GM15510 (cell line): ENCODE data around the gene NECTIN2.

Experiments used
- POLR2A ChIP-seq: IDR thresholded peaks from 3 replicates; pipeline ENCODE4 v1.6.1; 2011; ENCODE audit warnings: borderline replicate concordance; ENCODE audit not compliant: insufficient read length; ENCODE audit errors: extremely low read depth

Gene NECTIN2

GRCh38 chr19:44884566-44884965, 38.5 kb downstream of the NECTIN2 start:
- TF ChIP-seq POLR2A: no peak

GRCh38 chr19:44886141-44886540, 40.0 kb downstream of the NECTIN2 start:
- TF ChIP-seq POLR2A: no peak

DNA sequence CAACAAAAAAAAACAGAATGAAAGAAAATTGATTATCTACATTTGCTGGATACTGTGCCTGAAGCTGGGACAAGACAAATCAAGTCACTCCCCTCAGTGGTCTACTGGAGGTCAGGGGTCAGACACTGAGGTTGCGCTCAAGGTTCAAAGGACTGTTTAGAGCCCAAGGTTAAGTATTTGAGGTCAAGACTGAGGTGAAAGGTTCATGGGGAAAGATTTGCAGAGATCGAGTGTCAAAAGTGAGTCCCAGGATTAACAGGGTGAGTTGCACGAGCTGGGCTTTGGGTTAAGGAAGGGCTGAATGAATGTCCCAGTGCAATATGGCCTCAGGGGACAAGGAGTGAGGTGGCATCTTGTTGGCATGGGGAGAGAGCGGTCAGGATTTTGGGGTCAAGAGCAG, 41.6 kb downstream of the NECTIN2 start:
- no peak for TF ChIP-seq POLR2A

- TF ChIP-seq POLR2A: no peak
These were observed 43.8 kb downstream of the NECTIN2 start for GRCh38 chr19:44889830-44890365.

DNA sequence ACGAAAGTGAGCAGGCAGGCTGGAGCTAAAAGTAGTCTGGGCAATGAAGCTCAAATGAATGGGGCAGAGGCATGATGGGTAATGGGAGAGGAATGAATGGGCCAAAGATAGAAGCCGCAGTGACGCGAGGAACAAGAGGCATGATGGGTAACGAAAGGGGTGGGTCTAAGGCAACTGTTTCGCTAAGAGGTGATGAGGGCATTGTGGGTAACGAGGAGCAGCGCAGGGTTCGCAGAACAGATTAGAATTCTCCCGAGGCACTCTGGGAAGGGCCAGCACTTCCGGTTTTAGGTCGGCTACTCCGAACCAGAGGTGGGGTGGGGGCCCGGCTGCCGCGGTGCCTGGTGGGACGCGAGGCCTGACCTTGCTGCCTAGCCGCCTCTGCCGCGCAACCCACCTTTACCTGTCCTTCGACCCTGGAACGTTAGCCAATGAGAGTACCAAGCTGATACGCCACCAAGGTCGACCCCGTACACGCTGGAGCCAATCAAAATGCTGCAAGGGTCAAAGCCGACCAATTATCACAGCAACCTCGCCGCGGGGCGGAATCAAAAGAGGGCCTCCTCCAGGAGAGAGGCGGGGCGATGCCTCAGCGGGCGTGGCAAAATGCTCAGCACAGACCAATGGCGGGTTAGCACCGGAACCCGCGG, 44.4 kb downstream of the NECTIN2 start:
- TF ChIP-seq POLR2A: peak; percentile 56

DNA sequence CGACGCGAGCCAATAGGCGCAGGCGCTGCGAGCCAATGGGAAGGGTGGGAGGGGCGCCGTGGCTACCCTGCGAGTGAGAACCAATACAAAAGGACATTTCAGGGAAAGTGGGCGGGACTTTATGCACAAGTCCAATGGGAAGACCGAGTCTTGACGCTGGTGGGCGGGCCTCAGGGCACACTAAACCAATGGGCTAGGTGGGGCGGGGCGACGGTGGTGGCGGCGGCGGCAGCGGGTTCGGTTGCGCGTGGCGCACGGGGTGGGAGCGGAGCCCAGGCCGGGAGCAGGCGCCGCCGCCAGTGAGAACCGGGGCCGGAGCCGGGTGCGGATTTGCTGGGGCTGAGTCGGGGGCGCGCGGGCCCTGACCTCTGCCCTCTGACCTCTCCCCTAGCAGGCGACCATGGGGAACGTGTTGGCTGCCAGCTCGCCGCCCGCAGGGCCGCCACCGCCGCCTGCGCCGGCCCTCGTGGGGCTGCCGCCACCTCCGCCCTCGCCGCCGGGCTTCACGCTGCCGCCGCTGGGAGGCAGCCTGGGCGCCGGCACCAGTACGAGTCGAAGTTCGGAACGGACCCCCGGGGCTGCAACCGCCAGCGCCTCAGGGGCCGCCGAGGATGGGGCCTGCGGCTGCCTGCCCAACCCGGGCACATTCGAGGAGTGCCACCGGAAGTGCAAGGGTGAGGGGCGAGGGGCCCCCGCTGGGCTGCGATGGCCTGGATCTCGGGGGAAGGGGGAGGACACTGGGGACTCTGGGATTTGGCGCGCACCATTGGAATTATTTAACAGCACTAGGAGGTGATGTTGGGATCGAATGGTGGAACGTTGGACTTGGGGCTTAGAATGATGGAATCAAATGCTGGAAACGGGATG, 45.2 kb downstream of the NECTIN2 start, which contains the start of gene TOMM40:
Gene TOMM40 (plus strand): TSS at position 239 of the 867 bp plus-strand sequence. CDS start 162 bp downstream, at position 401.
- TF ChIP-seq POLR2A: peak; percentile 64

GRCh38 chr19:44892932-44893331, 46.8 kb downstream of the NECTIN2 start:
- no peak for TF ChIP-seq POLR2A

DNA sequence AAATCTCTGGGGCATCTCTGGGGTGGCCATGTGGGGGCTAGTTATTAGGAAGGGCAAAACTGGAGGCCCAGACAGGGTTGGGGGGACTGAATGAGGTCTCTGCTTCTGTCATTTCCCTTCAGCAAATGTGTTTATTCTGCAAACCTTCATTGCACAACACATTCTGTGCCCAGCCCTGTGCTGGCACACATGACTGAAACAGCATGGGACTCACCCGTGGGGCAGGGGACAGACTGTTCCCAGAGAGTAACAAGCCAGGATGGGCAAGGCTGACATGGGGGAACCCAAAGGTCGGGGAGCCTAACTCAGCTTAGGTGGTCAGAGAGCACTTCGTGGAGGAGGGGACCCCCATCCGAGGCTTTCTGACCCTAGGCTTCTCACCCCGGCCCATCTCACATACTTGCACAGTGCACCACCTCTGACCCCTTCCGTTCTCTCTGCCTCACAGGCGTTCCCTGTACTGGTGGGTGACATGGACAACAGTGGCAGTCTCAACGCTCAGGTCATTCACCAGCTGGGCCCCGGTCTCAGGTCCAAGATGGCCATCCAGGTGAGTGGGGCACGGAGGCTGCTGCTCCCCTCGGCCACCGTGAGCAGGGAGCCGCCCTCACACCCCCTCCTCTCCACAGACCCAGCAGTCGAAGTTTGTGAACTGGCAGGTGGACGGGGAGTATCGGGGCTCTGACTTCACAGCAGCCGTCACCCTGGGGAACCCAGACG, 47.4 kb downstream of the NECTIN2 start:
- TF ChIP-seq POLR2A: no peak

GRCh38 chr19:44894052-44894400, 47.9 kb downstream of the NECTIN2 start:
- no peak for TF ChIP-seq POLR2A

GRCh38 chr19:44894946-44895345, 48.8 kb downstream of the NECTIN2 start:
- TF ChIP-seq POLR2A: no peak

DNA sequence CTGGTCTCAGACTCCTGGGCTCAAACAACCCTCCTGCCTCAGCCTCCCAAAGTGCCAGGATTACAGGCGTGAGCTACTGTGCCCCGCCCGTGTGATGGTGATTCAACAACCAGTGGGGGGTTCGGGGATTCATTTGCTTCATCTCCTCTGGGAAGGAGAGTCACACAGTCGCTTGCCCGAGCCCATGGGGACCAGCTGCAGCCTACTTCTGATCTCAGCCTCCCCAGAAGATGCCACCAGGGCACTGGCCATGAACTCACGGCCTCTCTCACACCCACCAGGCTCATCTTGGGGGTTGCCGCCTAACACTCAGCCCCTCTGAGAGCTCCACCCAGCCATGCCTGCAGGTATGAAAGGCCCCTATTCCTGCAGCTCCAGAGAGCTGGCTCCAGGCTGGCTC, 51.7 kb downstream of the NECTIN2 start:
- no peak for TF ChIP-seq POLR2A

DNA sequence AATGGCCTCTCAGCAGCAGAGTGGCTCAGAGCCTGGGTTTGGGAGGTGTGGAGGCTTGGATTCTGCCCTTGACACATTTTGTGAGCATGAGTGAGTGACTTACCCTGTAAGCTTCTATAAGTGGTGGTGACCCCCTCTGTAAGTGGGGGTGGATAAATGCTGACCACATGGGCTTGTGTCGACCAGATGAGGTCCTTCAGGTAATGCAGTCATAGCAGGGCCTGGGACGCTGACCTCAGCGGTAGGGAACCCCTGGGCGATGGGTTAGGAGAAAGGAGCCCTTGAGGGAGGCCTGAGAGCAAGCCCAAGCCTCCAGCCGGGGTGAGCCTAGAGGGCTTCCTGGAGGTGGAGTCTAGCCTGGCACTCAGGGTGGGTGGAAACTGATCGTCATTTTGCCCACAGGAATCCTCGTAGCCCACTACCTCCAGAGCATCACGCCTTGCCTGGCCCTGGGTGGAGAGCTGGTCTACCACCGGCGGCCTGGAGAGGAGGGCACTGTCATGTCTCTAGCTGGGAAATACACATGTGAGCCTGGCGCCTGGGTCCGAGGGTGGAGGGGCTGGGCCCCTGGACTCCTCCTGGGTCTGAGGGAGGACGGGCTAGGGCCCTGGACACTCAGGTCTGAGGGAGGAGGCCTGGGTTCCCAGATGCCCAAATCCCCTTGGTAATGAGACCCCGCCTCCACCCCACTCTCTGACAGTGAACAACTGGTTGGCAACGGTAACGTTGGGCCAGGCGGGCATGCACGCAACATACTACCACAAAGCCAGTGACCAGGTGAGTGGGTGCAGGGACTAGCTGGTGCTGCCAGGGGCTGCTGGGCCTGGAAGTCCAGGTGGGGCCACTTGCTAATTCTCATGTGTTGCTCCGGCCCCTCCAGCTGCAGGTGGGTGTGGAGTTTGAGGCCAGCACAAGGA, 54.5 kb downstream of the NECTIN2 start:
- no peak for TF ChIP-seq POLR2A

- TF ChIP-seq POLR2A: no peak
These were observed 57.1 kb downstream of the NECTIN2 start for GRCh38 chr19:44903216-44903601.
